ENCODE results near the gene FTHL17. TPM values are rescaled to one million over a fixed set of nuclear protein-coding genes. Genes with fewer than 3 reads are reported as not detected.

Gene FTHL17
- not detected in 2 replicates for polyA plus RNA-seq (2013)

GRCh38 chrX:31071725-31072124, at the start of gene FTHL17:
Gene FTHL17, minus strand, starts transcription at chrX:31072041. Its CDS starts 88 bp downstream, at chrX:31071953.
- H2BK5ac ChIP-seq (ENCODE audit: low read depth, low read length, poor library complexity), result no peak within 1 kb of the TSS
- WGBS (ENCODE audit: extremely low coverage, insufficient coverage, insufficient read length), result no CpG with 5 or more reads among the region's 33 CpGs
- no peaks in the 10 kb centered on the region for H3K36me3 ChIP-seq (ENCODE audit: control insufficient read depth in 1 of 2, insufficient read depth in 2 of 2, low read length in 2 of 2)
- DNase-seq, result no peak
- no peak within 1 kb of the TSS for H3K23ac ChIP-seq (ENCODE audit: low read length)
- H2BK120ac ChIP-seq (ENCODE audit: insufficient read depth, low read length, poor library complexity), result no peak within 1 kb of the TSS
- no peak within 1 kb of the TSS for H2AFZ ChIP-seq (ENCODE audit: insufficient read depth, low read length, poor library complexity)
- H4K91ac ChIP-seq (ENCODE audit: low read depth, low read length), result no peak within 1 kb of the TSS
- H3K4me3 ChIP-seq (ENCODE audit: low read depth, low read length), result no peak within 1 kb of the TSS
- no peak within 1 kb of the TSS for H3K18ac ChIP-seq (ENCODE audit: low read length)
- no peaks in the 10 kb centered on the region for H3K79me2 ChIP-seq (ENCODE audit: control insufficient read depth, insufficient read depth, low read length, poor library complexity)
- no peak within 1 kb of the TSS for H3K9ac ChIP-seq (ENCODE audit: low read length)
- H3K4ac ChIP-seq (ENCODE audit: low read depth, low read length), result no peak within 1 kb of the TSS
- no peak within 1 kb of the TSS for H2BK12ac ChIP-seq (ENCODE audit: low read length)
- no peak within 1 kb of the TSS for H3K14ac ChIP-seq (ENCODE audit: low read length)
- no peak within 1 kb of the TSS for H3K4me2 ChIP-seq (ENCODE audit: low read length)
- H4K8ac ChIP-seq (ENCODE audit: low read depth, low read length), result no peak within 1 kb of the TSS
- no peaks in the 10 kb centered on the region for H3K4me1 ChIP-seq (ENCODE audit: control insufficient read depth in 1 of 2, insufficient read depth in 2 of 2, low read length in 2 of 2)
- no peak within 1 kb of the TSS for H3K27ac ChIP-seq (ENCODE audit: low read depth, low read length)
- H4K12ac ChIP-seq (ENCODE audit: low read depth, low read length), result no peak within 1 kb of the TSS
- no peak within 1 kb of the TSS for H2AK5ac ChIP-seq (ENCODE audit: low read length)
- H3K27me3 ChIP-seq (ENCODE audit: insufficient read depth, low read length), result no peaks in the 10 kb centered on the region
- H3K9me3 ChIP-seq (ENCODE audit: insufficient read depth, low read depth, low read length), result no peaks in the 10 kb centered on the region
- no peaks in the 10 kb centered on the region for H3K79me1 ChIP-seq (ENCODE audit: low read length)

- H3K79me1 ChIP-seq (ENCODE audit: low read length), result no peaks in the 10 kb centered on the region
- H3K79me2 ChIP-seq (ENCODE audit: control insufficient read depth, insufficient read depth, low read length, poor library complexity), result no peaks in the 10 kb centered on the region
- H3K18ac ChIP-seq (ENCODE audit: low read length), result no peak overlapping the region
- H2BK120ac ChIP-seq (ENCODE audit: insufficient read depth, low read length, poor library complexity), result no peak overlapping the region
- no peaks in the 10 kb centered on the region for H3K4me1 ChIP-seq (ENCODE audit: control insufficient read depth in 1 of 2, insufficient read depth in 2 of 2, low read length in 2 of 2)
- no peak overlapping the region for H4K8ac ChIP-seq (ENCODE audit: low read depth, low read length)
- H3K9ac ChIP-seq (ENCODE audit: low read length), result no peak overlapping the region
- no peak overlapping the region for H2AFZ ChIP-seq (ENCODE audit: insufficient read depth, low read length, poor library complexity)
- no peak overlapping the region for H2BK12ac ChIP-seq (ENCODE audit: low read length)
- H2BK5ac ChIP-seq (ENCODE audit: low read depth, low read length, poor library complexity), result no peak overlapping the region
- H4K91ac ChIP-seq (ENCODE audit: low read depth, low read length), result no peak overlapping the region
- no CpG with 5 or more reads among the region's 4 CpGs for WGBS (ENCODE audit: extremely low coverage, insufficient coverage, insufficient read length)
- no peak overlapping the region for H3K4me2 ChIP-seq (ENCODE audit: low read length)
- H3K27ac ChIP-seq (ENCODE audit: low read depth, low read length), result no peak overlapping the region
- DNase-seq, result no peak
- no peaks in the 10 kb centered on the region for H3K27me3 ChIP-seq (ENCODE audit: insufficient read depth, low read length)
- no peak overlapping the region for H4K12ac ChIP-seq (ENCODE audit: low read depth, low read length)
- H2AK5ac ChIP-seq (ENCODE audit: low read length), result no peak overlapping the region
- H3K9me3 ChIP-seq (ENCODE audit: insufficient read depth, low read depth, low read length), result no peaks in the 10 kb centered on the region
- no peak overlapping the region for H3K4me3 ChIP-seq (ENCODE audit: low read depth, low read length)
- no peak overlapping the region for H3K23ac ChIP-seq (ENCODE audit: low read length)
- no peak overlapping the region for H3K14ac ChIP-seq (ENCODE audit: low read length)
- H3K4ac ChIP-seq (ENCODE audit: low read depth, low read length), result no peak overlapping the region
- H3K36me3 ChIP-seq (ENCODE audit: control insufficient read depth in 1 of 2, insufficient read depth in 2 of 2, low read length in 2 of 2), result no peaks in the 10 kb centered on the region
These were observed 45.4 kb upstream of the FTHL17 start for GRCh38 chrX:31117266-31117665.

DNA sequence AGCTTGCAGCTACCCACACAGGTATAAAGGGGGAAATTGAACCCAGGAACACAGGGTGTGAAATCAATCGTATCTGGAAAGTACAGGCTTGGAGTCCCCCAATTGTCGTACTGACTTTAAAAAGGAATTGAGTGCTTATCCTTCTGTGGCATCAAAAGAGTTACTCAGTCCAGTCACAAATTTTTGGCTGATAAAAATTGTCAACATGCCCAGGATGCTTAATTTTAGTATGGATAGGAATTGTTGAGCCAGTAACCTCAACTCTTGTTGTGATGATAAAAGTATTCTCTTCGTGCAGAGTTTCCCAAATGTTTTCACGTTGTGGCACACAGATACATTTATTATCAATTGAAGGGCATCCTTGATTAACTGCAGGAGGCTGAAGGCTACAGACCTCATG, 43.6 kb upstream of the FTHL17 start:
- Histone ChIP-seq H2BK5ac (ENCODE audit: low read depth, low read length, poor library complexity) (no peak overlapping the region), H3K79me1 (ENCODE audit: low read length) (no peaks in the 10 kb centered on the region), H3K79me2 (ENCODE audit: control insufficient read depth, insufficient read depth, low read length, poor library complexity) (no peaks in the 10 kb centered on the region), H3K14ac (ENCODE audit: low read length) (no peak overlapping the region), H3K27ac (ENCODE audit: low read depth, low read length) (no peak overlapping the region), H4K91ac (ENCODE audit: low read depth, low read length) (no peak overlapping the region), H2AFZ (ENCODE audit: insufficient read depth, low read length, poor library complexity) (no peak overlapping the region), H3K4ac (ENCODE audit: low read depth, low read length) (no peak overlapping the region), H3K4me1 (ENCODE audit: control insufficient read depth in 1 of 2, insufficient read depth in 2 of 2, low read length in 2 of 2) (no peaks in the 10 kb centered on the region), H3K9ac (ENCODE audit: low read length) (no peak overlapping the region), H4K12ac (ENCODE audit: low read depth, low read length) (no peak overlapping the region), H3K9me3 (ENCODE audit: insufficient read depth, low read depth, low read length) (no peaks in the 10 kb centered on the region), H3K27me3 (ENCODE audit: insufficient read depth, low read length) (no peaks in the 10 kb centered on the region), H3K23ac (ENCODE audit: low read length) (no peak overlapping the region), H3K4me2 (ENCODE audit: low read length) (no peak overlapping the region), H3K4me3 (ENCODE audit: low read depth, low read length) (no peak overlapping the region), H2BK120ac (ENCODE audit: insufficient read depth, low read length, poor library complexity) (no peak overlapping the region), H4K8ac (ENCODE audit: low read depth, low read length) (no peak overlapping the region), H3K36me3 (ENCODE audit: control insufficient read depth in 1 of 2, insufficient read depth in 2 of 2, low read length in 2 of 2) (no peaks in the 10 kb centered on the region), H3K18ac (ENCODE audit: low read length) (no peak overlapping the region), H2BK12ac (ENCODE audit: low read length) (no peak overlapping the region), H2AK5ac (ENCODE audit: low read length) (no peak overlapping the region)
- no peak for DNase-seq
- WGBS (ENCODE audit: extremely low coverage, insufficient coverage, insufficient read length), result no CpG with 5 or more reads among the region's 4 CpGs

DNA sequence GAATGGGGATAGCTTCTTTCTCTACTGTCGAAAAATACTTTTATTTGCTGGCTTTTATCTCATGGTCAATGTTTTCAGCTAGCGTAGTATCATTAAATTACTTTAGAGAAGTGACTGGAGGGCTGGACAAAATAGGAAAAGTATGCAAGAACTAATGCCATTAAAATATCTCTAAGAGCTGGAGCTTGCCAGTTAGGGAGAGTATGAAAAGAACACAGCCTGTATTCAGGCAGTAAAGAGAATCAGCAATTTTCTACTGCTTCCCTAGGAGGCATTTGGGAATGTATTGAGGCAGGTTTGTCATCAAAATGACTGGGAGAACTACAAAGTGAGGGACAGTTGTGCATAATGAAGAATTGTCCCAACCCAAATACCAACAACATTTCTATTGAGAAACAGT, 43.0 kb upstream of the FTHL17 start:
- Histone ChIP-seq H3K79me1 (ENCODE audit: low read length) (no peaks in the 10 kb centered on the region), H4K91ac (ENCODE audit: low read depth, low read length) (no peak overlapping the region), H3K9ac (ENCODE audit: low read length) (no peak overlapping the region), H3K27me3 (ENCODE audit: insufficient read depth, low read length) (no peaks in the 10 kb centered on the region), H3K18ac (ENCODE audit: low read length) (no peak overlapping the region), H3K79me2 (ENCODE audit: control insufficient read depth, insufficient read depth, low read length, poor library complexity) (no peaks in the 10 kb centered on the region), H2AFZ (ENCODE audit: insufficient read depth, low read length, poor library complexity) (no peak overlapping the region), H3K4me2 (ENCODE audit: low read length) (no peak overlapping the region), H4K12ac (ENCODE audit: low read depth, low read length) (no peak overlapping the region), H3K4me3 (ENCODE audit: low read depth, low read length) (no peak overlapping the region), H3K9me3 (ENCODE audit: insufficient read depth, low read depth, low read length) (no peaks in the 10 kb centered on the region), H2AK5ac (ENCODE audit: low read length) (no peak overlapping the region), H3K23ac (ENCODE audit: low read length) (no peak overlapping the region), H2BK12ac (ENCODE audit: low read length) (no peak overlapping the region), H3K14ac (ENCODE audit: low read length) (no peak overlapping the region), H4K8ac (ENCODE audit: low read depth, low read length) (no peak overlapping the region), H3K4ac (ENCODE audit: low read depth, low read length) (no peak overlapping the region), H2BK120ac (ENCODE audit: insufficient read depth, low read length, poor library complexity) (no peak overlapping the region), H2BK5ac (ENCODE audit: low read depth, low read length, poor library complexity) (no peak overlapping the region), H3K27ac (ENCODE audit: low read depth, low read length) (no peak overlapping the region), H3K36me3 (ENCODE audit: control insufficient read depth in 1 of 2, insufficient read depth in 2 of 2, low read length in 2 of 2) (no peaks in the 10 kb centered on the region), H3K4me1 (ENCODE audit: control insufficient read depth in 1 of 2, insufficient read depth in 2 of 2, low read length in 2 of 2) (no peaks in the 10 kb centered on the region)
- WGBS (ENCODE audit: extremely low coverage, insufficient coverage, insufficient read length), result no CpG with 5 or more reads among the region's 2 CpGs
- no peak for DNase-seq

Measured in trophoblast cell (in vitro differentiated cells and primary cell).